Measurements from ENCODE around the gene GAB2.
"Not testable (repeated sequence)": the region's sequence is repeated elsewhere in the genome, so short reads cannot be mapped to it uniquely, and the experiment has no call there.

GAB2 gene

GRCh38 chr11:78299000-78299710 is 118.5 kb downstream of the GAB2 start:
- no peak for DNase-seq

DNA sequence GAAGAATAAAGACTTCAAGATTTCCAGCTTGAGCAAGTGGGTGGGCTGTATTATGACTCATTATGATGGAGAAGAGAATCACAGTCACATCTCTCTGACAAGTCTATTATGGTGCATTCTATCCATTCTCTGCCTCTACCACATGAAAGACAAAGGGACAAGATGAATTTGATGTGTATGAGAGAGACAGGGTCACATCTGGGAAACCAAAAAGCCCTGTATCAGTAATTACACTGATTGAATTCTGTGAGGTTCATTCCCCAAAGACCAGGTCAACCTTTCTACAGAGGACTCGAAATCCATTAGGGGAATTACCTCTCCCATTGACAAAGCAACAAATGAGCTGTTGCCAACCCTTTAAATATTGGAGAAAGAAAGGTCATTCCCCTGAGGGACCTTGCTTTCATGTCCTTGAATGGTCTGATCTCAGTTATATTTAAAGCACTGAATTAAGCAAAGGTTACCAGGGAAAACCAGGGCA is 119.3 kb downstream of the GAB2 start:
- no peak for DNase-seq

DNA sequence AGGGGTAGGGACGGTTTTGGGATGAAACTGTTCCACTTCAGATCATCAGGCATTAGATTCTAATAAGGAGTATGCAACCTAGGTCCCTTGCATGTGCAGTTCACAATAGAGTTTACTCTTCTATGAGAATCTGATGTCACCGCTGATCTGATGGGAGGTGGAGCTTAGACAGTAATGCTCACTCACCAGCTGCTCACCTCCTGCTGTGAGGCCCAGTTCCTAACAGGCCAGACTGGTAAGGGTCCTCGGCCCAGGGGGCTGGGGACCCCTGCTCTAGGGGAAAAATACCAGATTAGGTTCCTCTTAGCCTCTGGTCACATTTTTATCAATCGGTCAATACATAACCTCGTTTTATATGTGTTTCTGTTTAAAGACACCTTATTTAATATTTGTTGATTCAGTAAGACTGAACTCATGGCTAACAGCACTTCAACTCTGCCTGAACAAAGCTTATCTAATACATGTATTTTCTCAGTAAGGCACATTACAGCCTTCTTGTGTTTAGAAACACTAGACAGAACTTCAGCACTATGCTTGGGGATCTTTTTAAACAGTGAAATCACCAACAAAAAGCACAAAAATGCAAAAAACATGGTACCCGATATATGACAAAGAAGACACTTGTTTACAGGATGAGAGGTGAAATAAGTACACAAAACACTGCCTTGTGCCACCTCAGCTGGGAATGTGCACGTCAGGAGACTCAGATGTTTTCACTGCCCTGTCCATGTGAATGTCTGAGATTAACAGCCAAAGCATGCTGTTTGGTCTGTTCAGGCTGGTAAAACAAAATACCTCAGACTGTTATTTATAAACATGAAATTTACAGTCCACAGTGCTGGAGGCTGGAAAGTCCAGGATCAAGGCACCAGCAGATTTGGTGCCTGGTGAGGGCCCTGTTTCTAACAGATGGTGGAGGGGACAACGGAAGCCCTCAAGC is 121.4 kb downstream of the GAB2 start:
- DNase-seq: no peak

- DNase-seq: no peak
These were observed 122.3 kb downstream of the GAB2 start for GRCh38 chr11:78295347-78295746.

GRCh38 chr11:78294100-78294499 is 123.5 kb downstream of the GAB2 start:
- not testable (repeated sequence) for DNase-seq

GRCh38 chr11:78293536-78293935 is 124.1 kb downstream of the GAB2 start:
- DNase-seq: no peak

GRCh38 chr11:78292109-78292803 is 125.4 kb downstream of the GAB2 start:
- DNase-seq: peak; percentile 82

- peak; percentile 61 for DNase-seq
These were observed 126.0 kb downstream of the GAB2 start for GRCh38 chr11:78291503-78292108.

- peak; percentile 78 for DNase-seq
These were observed 127.1 kb downstream of the GAB2 start for GRCh38 chr11:78290293-78291176.

GRCh38 chr11:78289552-78290292 is 127.9 kb downstream of the GAB2 start:
- no peak for DNase-seq

GRCh38 chr11:78284260-78284659 is 133.4 kb downstream of the GAB2 start:
- DNase-seq: no peak

DNA sequence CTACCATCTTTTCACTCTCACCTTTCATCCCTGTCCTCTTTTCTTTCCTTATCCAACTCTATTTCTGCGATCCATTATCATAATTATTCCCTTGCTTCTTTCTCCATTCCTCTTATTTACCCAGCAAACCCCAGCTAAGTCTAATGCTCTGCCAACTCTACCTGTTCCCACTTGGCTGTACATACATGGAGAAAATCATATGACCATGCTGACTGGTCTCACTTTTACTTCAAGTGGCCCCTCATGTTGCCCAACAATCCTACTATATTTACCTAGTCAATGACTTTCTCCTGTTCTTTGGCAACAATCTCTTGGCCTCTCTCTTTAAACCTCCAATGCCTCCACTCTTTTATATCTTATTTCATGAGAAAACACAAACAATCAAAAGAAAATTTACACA is 134.8 kb downstream of the GAB2 start:
- DNase-seq: no peak

GRCh38 chr11:78281511-78281910 is 136.1 kb downstream of the GAB2 start:
- no peak for DNase-seq

GRCh38 chr11:78277314-78277994 is 140.2 kb downstream of the GAB2 start:
- DNase-seq: no peak

DNA sequence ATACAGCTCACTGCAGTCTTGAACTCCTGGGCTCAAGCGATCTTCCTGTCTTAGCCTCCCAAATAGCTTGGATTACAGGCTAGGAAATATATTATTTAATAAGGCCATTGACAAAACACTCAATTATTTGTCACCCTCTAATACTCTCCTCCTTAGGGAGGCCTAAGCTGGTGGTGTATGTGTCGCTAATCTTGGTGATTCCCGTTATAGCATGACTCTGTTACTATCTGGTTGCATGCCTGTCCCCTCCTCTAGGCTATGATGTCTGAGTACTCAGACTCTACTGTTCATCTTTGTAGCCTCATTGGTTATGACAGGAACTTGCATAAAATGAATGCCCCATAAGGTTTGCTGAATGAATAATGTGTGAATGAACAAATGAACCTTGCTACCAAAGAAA is 141.3 kb downstream of the GAB2 start:
- no peak for DNase-seq

DNA sequence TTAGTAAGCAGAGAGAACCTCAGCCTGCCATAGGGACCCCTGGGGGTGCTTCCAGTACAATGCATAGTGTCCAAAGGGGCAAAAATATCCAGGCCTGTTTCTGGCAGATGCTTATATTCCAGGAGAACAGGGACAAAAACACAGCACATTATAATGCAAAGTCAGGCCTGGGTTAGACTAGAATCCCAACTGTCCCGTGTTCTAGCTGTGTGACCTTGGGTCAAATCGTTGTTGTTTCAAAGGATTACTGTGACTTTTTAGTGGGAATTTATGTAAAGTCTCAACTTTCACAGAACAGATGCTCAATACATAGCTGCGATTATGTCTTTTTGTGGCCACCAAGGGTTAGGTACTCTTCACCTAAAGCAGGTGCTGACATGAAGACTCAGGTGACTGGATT is 142.9 kb downstream of the GAB2 start:
- no peak for DNase-seq

GRCh38 chr11:78272625-78273269 is 144.9 kb downstream of the GAB2 start:
- not testable (repeated sequence) for DNase-seq

- not testable (repeated sequence) for DNase-seq
These were observed 145.8 kb downstream of the GAB2 start for GRCh38 chr11:78271801-78272200.

DNA sequence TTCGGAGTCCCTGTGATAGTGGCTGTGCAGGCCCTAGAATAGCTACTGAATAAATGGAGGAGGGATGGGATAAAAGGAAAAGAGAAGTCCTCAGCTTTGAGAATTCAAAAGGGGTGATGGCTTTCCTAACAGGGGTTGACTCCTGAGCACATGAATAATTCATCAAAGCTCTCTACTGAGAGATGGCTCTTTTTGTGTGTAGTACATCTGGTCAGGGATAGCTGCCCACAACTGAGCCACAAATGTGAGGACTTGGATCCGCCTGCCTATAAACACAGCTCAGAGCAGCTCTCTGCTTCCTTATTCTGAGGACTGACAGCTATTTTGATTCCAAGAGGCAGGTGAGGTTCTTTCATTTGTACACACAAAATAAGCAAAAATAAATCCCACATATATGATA is 146.6 kb downstream of the GAB2 start:
- no peak for DNase-seq

DNA sequence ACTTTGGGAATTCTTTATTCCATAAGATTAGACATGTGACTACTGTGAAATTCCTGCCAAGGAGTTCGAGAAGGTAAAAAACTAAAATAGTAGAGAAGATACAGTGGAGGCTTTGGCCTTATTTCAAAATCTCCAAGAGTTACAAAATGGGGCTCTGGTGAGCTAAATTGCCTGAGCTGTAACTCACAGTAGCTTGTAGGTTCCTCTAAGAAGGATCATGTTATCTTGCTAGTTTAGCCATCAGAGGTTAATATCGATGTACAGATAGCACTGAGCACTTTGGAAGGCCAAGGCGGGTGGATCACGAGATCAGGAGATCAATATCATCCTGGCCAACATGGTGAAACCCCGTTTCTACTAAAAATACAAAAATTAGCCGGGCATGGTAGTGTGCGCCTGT is 147.8 kb downstream of the GAB2 start:
- no peak for DNase-seq

Measured in activated CD4-positive, alpha-beta T cell treated with anti-CD3 and anti-CD28 coated beads, Interleukin-2, Interleukin-6, amounts not matched to agents 100 ng/mL and 50 ng/mL, durations not matched to agents 16 hours and 8 hours (primary cell).